Activated T-cell treated with anti-CD3 and anti-CD28 coated beads for 1 hour (primary cell): ENCODE data around the gene LBX2.

Source experiments
- DNase-seq: peaks from one replicate; pipeline ENCODE4 v3.0.0-alpha.2; 2020; ENCODE audit warnings: low read depth

Gene LBX2

DNA sequence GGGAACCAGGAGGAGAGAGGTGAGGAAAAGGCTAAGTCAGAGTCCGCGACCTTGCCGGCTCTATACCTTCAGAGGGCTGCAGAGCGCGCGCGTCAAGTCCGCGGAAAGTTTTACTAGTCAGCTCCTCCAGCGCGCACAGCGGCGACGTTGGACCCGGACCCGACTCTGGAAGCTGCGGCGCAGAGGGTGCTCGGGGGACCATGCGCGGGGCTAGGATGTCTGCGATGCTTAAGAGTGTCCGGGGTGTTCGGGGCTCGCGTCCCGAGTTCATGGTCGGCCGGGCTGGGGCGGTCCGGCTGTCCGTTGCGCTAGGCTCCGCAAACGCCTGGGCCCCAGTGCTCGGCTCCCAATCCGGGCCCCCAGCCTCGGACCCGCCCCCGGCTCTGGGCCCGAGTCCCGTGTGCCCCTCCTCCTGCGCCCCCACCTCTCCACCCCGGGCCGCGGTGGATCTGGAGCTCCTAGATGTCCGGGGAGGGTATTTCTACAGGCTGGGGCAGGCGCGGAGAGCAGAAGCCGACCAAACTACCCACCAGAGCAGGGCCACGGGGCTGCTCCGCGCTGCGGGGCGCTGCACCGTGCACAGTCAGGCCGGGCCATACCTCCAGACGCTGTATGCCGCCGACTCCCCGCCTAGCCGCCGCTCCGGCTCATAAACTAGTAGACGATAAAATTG is at the start of gene LBX2:
Gene LBX2 (minus strand): TSS at position 337 of the 673 bp plus-strand sequence. CDS start 66 bp downstream, at position 271.
- DNase-seq, result no peak

GRCh38 chr2:74548285-74548899 is 49.0 kb upstream of the LBX2 start:
- DNase-seq, result no peak

DNA sequence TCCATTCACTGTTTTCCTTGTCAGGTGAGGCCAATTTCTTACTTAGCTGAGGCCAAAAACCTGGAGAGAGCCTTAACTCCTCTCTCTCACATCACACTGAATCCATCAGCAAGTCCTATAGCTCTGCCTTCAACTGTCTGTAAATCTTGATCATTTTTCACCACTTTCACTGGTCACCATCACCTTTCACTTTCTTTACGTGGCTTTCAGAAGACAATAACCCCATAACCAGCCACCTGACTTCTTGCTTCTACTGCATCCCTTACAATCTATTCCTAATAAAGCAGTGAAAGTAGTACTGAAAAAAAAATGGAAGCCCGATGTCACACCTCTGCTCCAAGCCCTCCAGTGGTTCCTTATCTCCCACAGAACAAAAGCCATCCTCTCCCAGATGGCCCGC is 46.6 kb upstream of the LBX2 start:
- no peak for DNase-seq

DNA sequence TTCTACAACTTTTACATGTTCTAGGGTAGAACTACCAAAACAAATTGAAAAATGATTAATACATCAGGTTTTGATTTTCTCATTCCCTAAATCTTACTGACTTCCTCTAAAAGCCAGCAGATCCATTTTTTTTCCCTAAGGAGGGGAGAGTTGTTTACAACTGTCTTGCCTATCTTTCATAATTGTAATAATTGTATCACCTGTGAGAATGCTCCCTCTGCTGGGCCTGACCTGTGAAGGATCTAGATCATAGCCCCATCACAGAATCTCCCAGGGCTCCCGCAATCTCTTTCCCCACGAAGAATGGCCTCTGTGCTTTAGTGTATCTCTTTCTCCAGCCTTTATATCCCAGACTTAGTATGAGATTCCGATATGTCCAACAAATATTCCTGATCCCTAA is 45.2 kb upstream of the LBX2 start:
- DNase-seq, result no peak

GRCh38 chr2:74542978-74543377 is 43.6 kb upstream of the LBX2 start:
- DNase-seq, result no peak

GRCh38 chr2:74540291-74540690 is 40.9 kb upstream of the LBX2 start:
- no peak for DNase-seq

DNA sequence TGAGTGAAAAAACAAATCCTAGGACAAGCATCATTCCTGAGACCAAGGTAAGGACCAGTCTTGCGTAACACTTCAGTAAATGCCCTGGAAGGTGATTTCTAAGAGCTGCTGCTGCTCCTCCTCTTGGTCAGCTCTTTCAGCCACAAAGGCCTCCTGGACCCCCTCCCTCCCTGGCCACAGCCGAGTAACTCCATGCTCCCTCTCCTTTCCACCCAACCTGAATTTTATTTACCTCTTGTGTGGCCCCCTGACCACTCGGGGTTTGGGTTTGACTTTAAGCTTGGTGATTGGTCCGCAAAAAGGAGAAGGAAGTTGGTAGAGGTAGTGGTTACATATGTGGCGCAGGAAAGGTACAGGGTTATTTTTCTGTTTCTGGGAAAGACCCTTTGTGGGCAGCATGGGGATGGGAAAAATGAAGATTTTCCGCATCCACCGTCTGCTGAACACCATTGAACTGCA is 39.5 kb upstream of the LBX2 start:
- no peak for DNase-seq

GRCh38 chr2:74537140-74537539 is 37.7 kb upstream of the LBX2 start:
- no peak for DNase-seq

- DNase-seq, result no peak
Measured at GRCh38 chr2:74536166-74536950, 37.0 kb upstream of the LBX2 start.

- no peak for DNase-seq
Measured at GRCh38 chr2:74535440-74535965, 36.1 kb upstream of the LBX2 start.

DNA sequence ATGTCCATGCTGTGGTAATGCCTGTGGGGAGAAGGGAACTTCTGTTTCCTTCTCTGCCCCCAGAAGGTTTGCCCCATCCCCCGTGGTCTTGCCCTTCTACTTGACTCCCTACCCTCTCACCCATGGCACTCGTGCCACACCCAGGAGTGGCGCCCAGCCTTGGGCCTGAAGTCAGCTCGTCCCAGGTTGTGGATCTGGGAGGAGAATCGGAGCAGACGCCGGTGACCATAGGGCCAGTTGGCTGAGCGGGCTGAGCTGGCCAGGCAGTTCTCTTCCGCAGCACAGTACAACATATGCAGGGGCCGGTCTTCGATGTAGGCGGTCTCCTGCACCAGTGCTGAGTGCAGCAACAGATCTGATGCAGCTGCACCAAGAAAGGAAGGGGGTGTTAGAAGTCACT is 35.0 kb upstream of the LBX2 start:
- DNase-seq, result no peak

- DNase-seq, result no peak
Measured at GRCh38 chr2:74533464-74533863, 34.1 kb upstream of the LBX2 start.

DNA sequence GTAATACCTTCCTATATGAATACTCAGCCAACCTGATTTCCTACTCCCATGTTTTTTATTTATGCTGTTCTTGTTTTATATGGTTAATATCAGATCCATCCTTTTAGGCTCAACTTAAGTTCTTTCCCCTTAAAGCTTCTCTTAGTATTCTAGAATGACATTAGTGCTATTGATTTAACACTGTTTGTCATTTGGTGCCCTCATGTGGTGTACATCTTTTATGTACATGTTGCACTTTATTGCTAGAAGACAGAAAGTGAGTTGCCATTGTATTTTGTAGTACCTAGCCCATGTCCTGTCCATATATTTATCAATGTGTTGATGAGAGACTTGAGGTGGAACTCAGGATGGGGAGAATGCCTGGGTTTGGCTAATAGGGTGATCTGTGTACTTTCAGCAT is 32.8 kb upstream of the LBX2 start:
- DNase-seq, result no peak

DNA sequence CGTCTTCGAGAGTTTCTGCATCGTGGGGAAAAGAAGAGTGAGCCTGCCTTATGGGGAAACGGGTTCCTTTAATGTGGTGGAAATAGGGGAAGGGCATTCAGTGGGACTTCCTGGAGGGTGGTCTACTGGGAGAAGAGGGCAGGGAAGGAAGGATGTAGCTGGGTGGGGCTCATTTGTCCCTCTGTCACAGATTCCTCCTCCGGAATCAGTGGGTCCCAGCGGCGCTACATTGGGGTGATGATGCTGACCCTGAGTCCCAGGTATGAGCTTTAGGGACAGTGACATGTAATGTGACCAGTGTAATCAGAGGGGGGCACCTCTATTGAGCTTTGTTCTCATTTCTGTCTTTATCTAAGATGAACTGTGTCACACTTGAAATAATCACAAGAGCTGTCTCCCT is 32.3 kb upstream of the LBX2 start:
- no peak for DNase-seq

GRCh38 chr2:74530239-74531187 is 31.1 kb upstream of the LBX2 start:
- peak; percentile 30 for DNase-seq

DNA sequence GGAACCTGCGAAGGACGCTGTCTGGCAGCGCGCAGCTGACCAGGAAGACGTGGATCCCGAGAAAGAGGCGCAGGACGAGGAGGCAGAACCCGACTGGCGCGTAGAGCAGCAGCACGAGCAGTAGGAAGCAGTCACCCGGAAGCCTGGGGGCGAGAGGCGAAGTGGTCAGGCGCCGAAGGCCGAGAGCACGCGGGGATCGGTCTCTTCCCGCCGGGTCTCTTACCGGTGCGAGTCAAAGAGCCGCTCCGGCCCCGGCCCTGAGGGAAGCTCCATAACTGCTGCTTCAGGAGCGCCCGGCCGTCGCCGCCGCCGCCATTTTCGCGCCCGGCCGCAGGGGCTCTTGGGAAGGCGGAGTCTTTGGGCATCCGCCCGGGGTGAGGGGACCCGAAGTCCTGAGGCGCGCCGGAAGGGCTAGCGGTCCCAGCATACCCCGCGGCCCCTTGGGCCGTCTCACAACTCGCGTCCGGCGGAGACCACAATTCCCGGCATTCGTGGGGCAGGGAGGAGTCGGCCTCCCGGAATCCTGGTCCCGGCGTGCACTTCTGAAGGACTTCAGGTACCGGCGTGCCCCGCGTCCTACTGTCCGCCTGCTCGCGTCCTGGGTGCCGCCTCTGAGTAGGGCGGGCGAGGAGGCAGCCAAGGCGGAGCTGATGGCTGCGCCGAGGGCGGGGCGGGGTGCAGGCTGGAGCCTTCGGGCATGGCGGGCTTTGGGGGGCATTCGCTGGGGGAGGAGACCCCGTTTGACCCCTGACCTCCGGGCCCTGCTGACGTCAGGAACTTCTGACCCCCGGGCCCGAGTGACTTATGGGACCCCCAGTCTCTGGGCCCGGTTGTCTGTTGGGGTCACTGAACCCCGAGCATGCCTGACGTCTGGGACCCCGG is 30.2 kb upstream of the LBX2 start, which contains the start of the genes AUP1 and HTRA2:
Gene AUP1 (minus strand): TSS at position 350 of the 882 bp plus-strand sequence. CDS start 77 bp downstream, at position 273.
Gene HTRA2 (plus strand): TSS at position 577 of the 882 bp plus-strand sequence. CDS start 74 bp downstream, at position 651.
- peak; percentile 76 for DNase-seq

GRCh38 chr2:74528600-74529356 is 29.4 kb upstream of the LBX2 start:
- no peak for DNase-seq

DNA sequence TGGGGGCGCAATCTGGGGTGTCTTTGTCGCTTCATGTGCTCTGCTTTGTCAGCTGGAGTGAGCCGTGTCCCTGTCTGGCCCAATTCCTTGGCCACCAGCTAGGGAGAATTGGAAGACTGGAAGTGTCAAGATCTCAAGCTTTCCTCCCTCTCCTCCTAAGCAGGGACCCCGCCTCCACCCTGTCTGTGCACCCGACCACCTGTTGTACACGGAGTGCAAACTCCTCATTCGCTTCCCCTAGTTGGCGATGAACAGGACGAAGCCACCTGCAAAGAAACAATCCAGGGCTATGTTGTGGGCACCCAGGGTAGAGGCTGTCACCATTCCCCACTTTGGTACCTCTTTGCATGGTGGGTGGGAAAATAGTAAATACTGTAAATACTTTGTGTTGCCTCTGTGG is 28.3 kb upstream of the LBX2 start:
- DNase-seq, result no peak

GRCh38 chr2:74526649-74527230 is 27.3 kb upstream of the LBX2 start:
- no peak for DNase-seq
